HL-60 (cell line): ENCODE results near the gene ESD.

Experiments
- CTCF ChIP-seq: IDR thresholded peaks from one replicate; pipeline ENCODE4 v1.5.1; 2011; ENCODE audit warnings: low read length, control low read depth, inconsistent platforms; ENCODE audit not compliant: insufficient read depth
- GABPA ChIP-seq: IDR thresholded peaks from 2 replicates; pipeline ENCODE4 v1.6.1; 2012; ENCODE audit warnings: low read depth
- POLR2AphosphoS5 ChIP-seq: IDR thresholded peaks from 2 replicates; pipeline ENCODE4 v1.6.1; 2012; ENCODE audit warnings: low read depth
- REST ChIP-seq: IDR thresholded peaks from 2 replicates; pipeline ENCODE4 v1.6.1; 2012; ENCODE audit warnings: low read depth; ENCODE audit not compliant: insufficient replicate concordance
- SPI1 ChIP-seq: IDR thresholded peaks from 2 replicates; pipeline ENCODE4 v1.6.1; 2012; ENCODE audit warnings: low read depth, mild to moderate bottlenecking, borderline replicate concordance

- no peak for TF ChIP-seq CTCF
- no peak for TF ChIP-seq GABPA
- no peak for TF ChIP-seq POLR2AphosphoS5
- no peak for TF ChIP-seq REST
- no peak; the same call in 1 of the 2 replicates for TF ChIP-seq SPI1
These were observed 60.2 kb downstream of the ESD start for GRCh38 chr13:46736541-46737310.
